ENCODE measurements around the gene OPN3.

GRCh38 chr1:241607497-241607896 lies 32.7 kb downstream of the OPN3 start:
- no peak for TF ChIP-seq TAF1 (IDR thresholded peaks at IDR 0.05; ENCODE audit: low read depth, low read length)
- no peak for TF ChIP-seq POLR2A (IDR thresholded peaks at IDR 0.05; ENCODE audit: low read depth, low read length)
- no peak for TF ChIP-seq POLR2AphosphoS5 (IDR thresholded peaks at IDR 0.05; ENCODE audit: low read depth, low read length)
- no peak for TF ChIP-seq PAX5 (IDR thresholded peaks at IDR 0.05; ENCODE audit: insufficient read depth, low read length, severe bottlenecking)
- no peak for TF ChIP-seq POU2F2 (IDR thresholded peaks at IDR 0.05; ENCODE audit: low read depth, low read length)
- TF ChIP-seq SPI1 (IDR thresholded peaks at IDR 0.05; ENCODE audit: low read depth, low read length), result no peak

Measured in GM12891 (cell line).